NCI-H2171 treated with DMSO at 0.1 percent for 48 hours (cell line): ENCODE data around the gene ETV1.

Experiments
- DNase-seq: peaks from one replicate; lab custom pipeline; 2025; lab: John Stamatoyannopoulos, UW

ETV1 gene

GRCh38 chr7:13989126-13989948 lies at the start of gene ETV1:
TSS of gene ETV1 (minus strand) at chr7:13989666. CDS start at chr7:13989052, 614 bp downstream.
- peak; percentile 90 for DNase-seq

- DNase-seq = no peak
Observed at GRCh38 chr7:14024406-14024805, 34.9 kb upstream of the ETV1 start.

- no peak for DNase-seq
Observed at GRCh38 chr7:14023838-14024237, 34.4 kb upstream of the ETV1 start.

- DNase-seq = no peak
Observed at GRCh38 chr7:14023342-14023741, 33.9 kb upstream of the ETV1 start.

- no peak for DNase-seq
Observed at GRCh38 chr7:14021069-14021468, 31.6 kb upstream of the ETV1 start.

- no peak for DNase-seq
Observed at GRCh38 chr7:14020339-14020900, 31.0 kb upstream of the ETV1 start.

- no peak for DNase-seq
Observed at GRCh38 chr7:14018751-14019150, 29.3 kb upstream of the ETV1 start.

GRCh38 chr7:14016950-14017349 lies 27.5 kb upstream of the ETV1 start:
- no peak for DNase-seq

- no peak for DNase-seq
Observed at GRCh38 chr7:14013898-14014297, 24.4 kb upstream of the ETV1 start.

GRCh38 chr7:14009453-14010418 lies 20.3 kb upstream of the ETV1 start:
- no peak for DNase-seq

GRCh38 chr7:14001139-14001538 lies 11.7 kb upstream of the ETV1 start:
- DNase-seq = no peak

- no peak for DNase-seq
Observed at GRCh38 chr7:14000247-14000646, 10.8 kb upstream of the ETV1 start.

- no peak for DNase-seq
Observed at GRCh38 chr7:13998866-13999265, 9.4 kb upstream of the ETV1 start.

- no peak for DNase-seq
Observed at GRCh38 chr7:13992596-13992964, 3.1 kb upstream of the ETV1 start.

GRCh38 chr7:13991791-13992595 lies 2.5 kb upstream of the ETV1 start:
- no peak for DNase-seq

GRCh38 chr7:13990984-13991790 lies 1.7 kb upstream of the ETV1 start:
- DNase-seq = peak; percentile 97

GRCh38 chr7:13990319-13990983 lies 985 bp upstream of the ETV1 start:
- DNase-seq = peak; percentile 75

- DNase-seq = peak; percentile 52
Observed at GRCh38 chr7:13989949-13990305, 461 bp upstream of the ETV1 start.

GRCh38 chr7:13988731-13989125 lies 738 bp downstream of the ETV1 start:
- no peak for DNase-seq

- no peak for DNase-seq
Observed at GRCh38 chr7:13988065-13988464, 1.4 kb downstream of the ETV1 start.
